NCI-H446 (cell line): Measurements from ENCODE around the gene PCK2.
A peak's percentile ranks its signal among the peaks of the same experiment; 100 is the strongest.

ENCODE experiments used
- DNase-seq, 2 experiments: peaks; one replicate each; lab custom pipeline; 2025; lab: John Stamatoyannopoulos, UW

Gene PCK2

DNA sequence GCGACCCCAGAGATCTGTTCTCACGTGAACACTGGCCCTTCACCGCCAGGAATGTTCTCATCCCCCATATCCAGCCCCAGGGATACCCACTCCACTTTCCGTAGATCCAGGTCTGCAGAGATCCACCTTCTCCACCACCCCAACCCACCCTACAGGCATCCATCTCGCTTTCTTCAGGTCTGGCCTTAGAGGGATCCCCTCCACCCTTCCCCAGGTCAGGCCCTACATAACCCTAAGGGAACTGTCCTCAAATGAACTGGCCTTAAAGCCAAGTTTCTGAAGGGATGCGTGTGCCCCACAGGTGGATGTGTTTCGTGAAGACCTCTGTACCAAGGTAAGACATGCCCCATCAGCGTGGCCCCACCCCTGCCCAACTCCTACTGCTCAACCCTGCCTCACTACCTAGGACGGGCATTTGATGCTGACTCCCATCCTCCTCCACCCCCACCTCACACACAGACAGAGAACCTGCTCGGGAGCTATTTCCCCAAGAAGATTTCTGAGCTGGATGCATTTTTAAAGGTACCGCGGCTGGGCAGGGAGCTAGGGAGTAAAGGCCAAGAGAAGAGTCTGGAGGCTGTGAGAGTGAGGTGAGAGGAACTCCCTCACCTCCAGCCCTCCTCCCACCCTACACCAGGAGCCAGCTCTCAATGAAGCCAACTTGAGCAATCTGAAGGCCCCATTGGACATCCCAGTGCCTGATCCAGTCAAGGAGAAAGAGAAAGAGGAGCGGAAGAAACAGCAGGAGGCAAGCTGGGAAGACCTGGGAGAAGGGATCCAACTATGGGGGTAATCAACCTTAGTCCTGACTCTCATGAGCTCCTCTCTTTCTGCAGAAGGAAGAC lies 42.8 kb downstream of the PCK2 start:
- DNase-seq: no peak

GRCh38 chr14:24137529-24138395 lies 43.7 kb downstream of the PCK2 start:
- DNase-seq: no peak

GRCh38 chr14:24138396-24139271 lies 44.5 kb downstream of the PCK2 start:
- DNase-seq: no peak

DNA sequence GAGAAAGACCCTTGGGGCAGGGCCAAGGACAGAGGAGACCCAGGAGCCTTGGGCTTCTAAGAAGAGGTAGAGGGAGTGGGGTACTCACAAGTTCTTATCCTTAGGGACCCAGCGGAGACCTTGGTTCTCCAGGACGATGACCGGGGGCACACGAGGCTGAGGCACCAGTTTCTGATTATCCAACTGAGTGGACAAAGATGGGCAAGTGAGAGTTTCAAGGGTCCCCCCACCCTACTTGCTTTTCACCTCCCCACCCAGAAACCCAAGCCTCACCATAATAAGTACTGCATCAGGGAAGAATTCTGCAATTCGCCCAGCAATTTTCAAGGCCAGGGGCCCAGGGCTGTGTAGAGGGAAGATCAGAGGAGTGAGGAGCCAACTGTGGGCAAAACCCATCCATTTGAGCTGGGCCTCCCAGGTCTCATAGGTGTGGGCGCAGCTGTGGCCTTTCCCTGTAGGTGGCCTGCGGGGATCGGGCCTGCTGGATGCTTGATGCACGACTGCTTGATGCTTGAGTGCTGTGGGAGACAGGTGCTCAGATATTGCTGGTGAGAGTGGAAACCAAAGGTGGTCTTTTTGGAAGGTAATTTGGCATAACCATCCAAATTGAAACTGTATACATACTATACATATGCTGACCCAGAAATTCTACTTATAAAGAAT lies 45.3 kb downstream of the PCK2 start:
- DNase-seq: no peak

- peak; percentile 99 to 100 for DNase-seq
Observed at GRCh38 chr14:24141097-24141880, 47.2 kb downstream of the PCK2 start, which contains the start of gene EMC9. TSS of gene EMC9 (minus strand) at chr14:24141591. CDS start at chr14:24141304, 287 bp downstream.

DNA sequence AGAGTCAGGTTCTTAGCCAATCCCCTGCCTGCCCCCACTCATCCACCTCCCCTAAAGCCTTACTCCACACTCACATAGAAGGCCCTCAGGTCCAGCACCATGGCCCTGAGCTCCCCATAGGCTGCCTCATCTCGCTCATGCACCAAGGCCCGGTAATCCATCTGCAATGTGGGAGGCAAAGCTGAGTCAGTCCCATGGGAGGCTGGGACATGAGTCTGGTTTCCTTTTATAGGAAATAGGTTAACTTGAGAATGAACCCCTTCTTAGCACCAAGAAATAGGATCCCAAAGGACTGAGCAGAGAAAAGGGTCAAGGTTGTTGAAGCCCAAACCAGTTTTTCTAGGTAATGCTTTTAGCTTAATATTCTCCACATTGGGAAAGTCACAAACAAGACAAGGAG lies 49.4 kb downstream of the PCK2 start:
- DNase-seq: no peak

DNA sequence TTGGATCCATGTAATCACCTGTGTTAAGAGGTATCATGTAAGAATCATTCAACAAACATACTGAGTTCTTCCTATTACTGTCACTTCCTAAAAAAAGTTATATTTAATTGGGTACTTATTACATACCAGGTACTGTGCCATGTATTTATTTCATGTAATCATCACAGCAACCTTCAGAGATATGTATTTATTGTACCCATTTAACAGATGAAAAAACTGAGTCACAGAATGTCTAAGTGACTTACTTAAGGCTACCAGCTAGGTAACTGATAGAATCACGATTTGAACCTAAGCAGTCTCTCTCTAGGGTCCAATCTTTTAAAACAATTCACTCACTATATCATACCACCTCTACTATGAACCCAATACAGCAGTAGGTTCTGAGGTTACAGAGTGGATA lies 50.3 kb downstream of the PCK2 start:
- DNase-seq: no peak

DNA sequence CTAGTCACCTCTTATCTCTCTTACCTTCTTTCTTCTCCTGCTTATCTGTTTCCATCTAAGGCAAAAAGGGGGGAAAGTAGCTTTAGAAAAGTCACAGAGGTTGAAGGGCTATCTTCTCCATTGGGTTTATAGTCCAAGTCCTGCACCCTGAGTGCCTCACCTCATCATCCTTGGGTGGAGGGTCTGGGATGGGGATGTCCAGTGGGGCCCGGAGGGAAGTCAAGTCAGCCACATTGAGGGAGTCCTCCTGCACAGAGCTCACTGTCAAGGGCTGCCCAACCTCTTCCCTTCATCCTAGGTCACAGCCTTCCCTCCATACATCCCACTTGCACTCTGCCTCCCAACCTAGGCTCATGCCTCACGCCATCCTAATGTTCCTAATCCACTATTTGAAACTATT lies 51.1 kb downstream of the PCK2 start:
- no peak for DNase-seq

- DNase-seq: no peak
Observed at GRCh38 chr14:24145690-24146452, 51.8 kb downstream of the PCK2 start.

DNA sequence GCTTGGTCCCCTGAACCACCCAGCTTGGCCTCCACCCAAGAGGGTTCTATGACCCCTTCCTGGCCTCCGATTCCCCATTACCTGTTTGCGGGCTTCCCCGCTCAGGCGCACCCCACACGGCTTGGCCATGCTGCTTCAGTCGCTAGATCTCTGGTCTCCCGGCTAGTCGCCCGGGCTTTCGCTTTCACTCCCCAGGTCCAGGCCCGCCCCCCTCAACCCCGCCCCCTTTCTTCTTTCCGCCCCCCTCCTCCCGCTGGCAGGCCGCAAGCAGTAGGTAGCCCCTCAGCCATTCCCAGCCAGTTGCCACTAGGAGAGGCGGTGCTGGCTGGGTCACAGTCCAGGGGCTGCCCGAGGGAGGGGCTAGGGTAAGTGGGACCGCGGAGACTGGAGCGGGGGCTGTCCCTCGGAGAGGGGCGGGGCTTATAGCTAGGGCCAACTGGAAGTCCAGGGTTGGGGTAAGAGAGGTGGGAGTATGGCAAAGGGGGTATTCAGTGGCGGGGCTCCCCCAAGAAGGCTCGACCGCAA lies 52.4 kb downstream of the PCK2 start, which contains the start of gene PSME2:
Gene PSME2, minus strand, starts transcription at position 158 of the 525 bp plus-strand sequence. Its CDS starts 29 bp downstream, at position 129.
- DNase-seq: peak; percentile 96 to 98

- DNase-seq: peak; percentile 97 to 99
Observed at GRCh38 chr14:24146978-24147760, 53.1 kb downstream of the PCK2 start, which contains the start of gene RNF31. TSS of gene RNF31 (plus strand) at chr14:24147498. CDS start at chr14:24147699, 201 bp downstream.

DNA sequence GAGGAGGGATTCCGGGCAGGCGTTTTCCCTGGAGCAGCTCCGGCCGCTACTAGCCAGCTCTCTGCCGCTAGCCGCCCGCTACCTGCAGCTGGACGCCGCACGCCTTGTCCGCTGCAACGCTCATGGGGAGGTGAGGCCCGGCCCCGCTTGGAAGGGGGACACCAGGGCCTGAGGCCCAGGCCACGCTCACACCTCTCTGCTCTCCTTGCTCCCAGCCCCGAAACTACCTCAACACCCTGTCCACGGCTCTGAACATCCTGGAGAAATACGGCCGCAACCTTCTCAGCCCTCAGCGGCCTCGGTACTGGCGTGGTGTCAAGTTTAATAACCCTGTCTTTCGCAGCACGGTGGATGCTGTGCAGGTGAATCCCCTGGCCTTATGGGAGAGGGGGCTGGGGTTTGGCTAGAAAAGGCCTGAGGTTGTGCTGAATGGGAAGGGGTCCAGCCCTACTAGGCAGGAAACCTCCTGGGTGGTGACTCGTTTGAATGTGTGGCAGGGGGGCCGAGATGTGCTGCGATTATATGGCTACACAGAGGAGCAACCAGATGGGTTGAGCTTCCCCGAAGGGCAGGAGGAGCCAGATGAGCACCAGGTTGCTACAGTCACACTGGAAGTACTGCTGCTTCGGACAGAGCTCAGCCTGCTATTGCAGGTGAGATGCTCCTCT lies 53.8 kb downstream of the PCK2 start:
- DNase-seq: no peak

DNA sequence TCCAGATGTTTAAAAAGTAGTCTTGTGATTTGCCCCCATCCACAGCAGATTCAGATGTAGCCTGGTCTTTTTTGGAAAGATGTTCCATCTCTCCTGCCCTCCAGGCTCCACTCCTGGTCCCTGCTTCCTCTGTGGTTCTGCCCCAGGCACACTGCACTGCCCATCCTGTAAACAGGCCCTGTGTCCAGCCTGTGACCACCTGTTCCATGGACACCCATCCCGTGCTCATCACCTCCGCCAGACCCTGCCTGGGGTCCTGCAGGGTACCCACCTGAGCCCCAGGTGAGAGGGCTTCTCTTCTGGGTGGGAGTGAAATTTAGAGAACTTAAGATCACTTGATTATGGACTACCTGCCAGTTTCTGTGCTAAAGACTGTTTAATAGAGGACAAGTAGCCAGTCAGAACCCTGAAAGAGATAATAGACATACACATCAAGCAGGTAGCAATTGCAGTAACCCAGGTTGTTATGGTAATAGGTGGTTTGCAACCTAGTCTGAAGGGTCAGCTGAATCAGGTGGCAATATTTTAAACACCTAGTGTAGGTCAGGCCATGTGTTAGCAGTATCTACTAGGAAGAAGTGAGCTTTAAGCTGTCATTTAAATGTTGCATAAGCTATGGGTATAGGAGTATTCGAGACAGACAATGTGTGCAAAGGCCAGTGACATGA lies 55.3 kb downstream of the PCK2 start:
- DNase-seq: no peak

DNA sequence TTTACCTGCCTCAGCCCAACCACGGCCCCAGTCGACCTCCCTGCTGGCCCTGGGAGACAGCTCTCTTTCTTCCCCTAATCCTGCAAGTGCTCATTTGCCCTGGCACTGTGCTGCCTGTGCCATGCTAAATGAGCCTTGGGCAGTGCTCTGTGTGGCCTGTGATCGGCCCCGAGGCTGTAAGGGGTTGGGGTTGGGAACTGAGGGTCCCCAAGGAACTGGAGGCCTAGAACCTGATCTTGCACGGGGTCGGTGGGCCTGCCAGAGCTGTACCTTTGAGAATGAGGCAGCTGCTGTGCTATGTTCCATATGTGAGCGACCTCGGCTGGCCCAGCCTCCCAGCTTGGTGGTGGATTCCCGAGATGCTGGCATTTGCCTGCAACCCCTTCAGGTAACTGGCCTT lies 56.0 kb downstream of the PCK2 start:
- DNase-seq: no peak

DNA sequence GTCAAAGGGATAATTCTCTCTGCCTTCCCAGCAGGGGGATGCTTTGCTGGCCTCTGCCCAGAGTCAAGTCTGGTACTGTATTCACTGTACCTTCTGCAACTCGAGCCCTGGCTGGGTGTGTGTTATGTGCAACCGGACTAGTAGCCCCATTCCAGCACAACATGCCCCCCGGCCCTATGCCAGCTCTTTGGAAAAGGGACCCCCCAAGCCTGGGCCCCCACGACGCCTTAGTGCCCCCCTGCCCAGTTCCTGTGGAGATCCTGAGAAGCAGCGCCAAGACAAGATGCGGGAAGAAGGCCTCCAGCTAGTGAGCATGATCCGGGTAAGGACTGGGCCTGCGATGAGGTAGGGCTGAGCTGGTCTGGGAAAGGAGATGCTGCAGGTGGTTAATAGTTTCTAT lies 56.5 kb downstream of the PCK2 start:
- DNase-seq: no peak

- DNase-seq: no peak
Observed at GRCh38 chr14:24150993-24151392, 56.9 kb downstream of the PCK2 start.

GRCh38 chr14:24151404-24152080 lies 57.4 kb downstream of the PCK2 start:
- no peak for DNase-seq
